Endothelial cell (in vitro differentiated cells): ENCODE measurements around the gene SPCS3. TPM values are rescaled to one million over a fixed set of nuclear protein-coding genes. Genes with fewer than 3 reads are reported as not detected.
"Not testable (repeated sequence)": the region's sequence is repeated elsewhere in the genome, so short reads cannot be mapped to it uniquely, and the experiment has no call there.

Experiments
- DNase-seq: peaks from one replicate; pipeline ENCODE4 v3.0.0; 2021; ENCODE audit warnings: low spot score
- H3K27ac Mint-ChIP-seq: one replicate; pipeline ENCODE4 v1.8.0; 2021; ENCODE audit warnings: mixed read lengths, inconsistent platforms; ENCODE audit not compliant: unreplicated experiment
- H3K27me3 Mint-ChIP-seq: one replicate; pipeline ENCODE4 v1.8.0; 2021; ENCODE audit warnings: mild to moderate bottlenecking, moderate library complexity, mixed read lengths, inconsistent platforms; ENCODE audit not compliant: unreplicated experiment
- H3K36me3 Mint-ChIP-seq: one replicate; pipeline ENCODE4 v1.8.0; 2021; ENCODE audit warnings: mild to moderate bottlenecking, low read depth, mixed read lengths, inconsistent platforms; ENCODE audit not compliant: unreplicated experiment
- H3K4me1 Mint-ChIP-seq: one replicate; pipeline ENCODE4 v1.8.0; 2021; ENCODE audit warnings: mild to moderate bottlenecking, mixed read lengths, inconsistent platforms; ENCODE audit not compliant: unreplicated experiment
- H3K4me3 Mint-ChIP-seq: one replicate; pipeline ENCODE4 v1.8.0; 2021; ENCODE audit warnings: mild to moderate bottlenecking, mixed read lengths, inconsistent platforms; ENCODE audit not compliant: unreplicated experiment
- H3K9me3 Mint-ChIP-seq: one replicate; pipeline ENCODE4 v1.8.0; 2021; ENCODE audit warnings: mixed read lengths, inconsistent platforms; ENCODE audit not compliant: unreplicated experiment
- total RNA-seq: library from RNA; stranded (reverse); fragmentation: NEBNext Ultra II Directional; extraction: Animal tissue kit (Norgen Biotek cat#: 25700); gene quantifications from one replicate; pipeline ENCODE4 v1.2.1, GENCODE V29; 2021; ENCODE audit not compliant: unreplicated experiment
- TF ChIP-seq, protein P1 (sequence below): fragments of 200-600 bp; sonication (generic); IDR thresholded peaks from one replicate; pipeline ENCODE4 v1.5.0; 2021; ENCODE audit warnings: antibody characterized with exemption; ENCODE audit not compliant: unreplicated experiment

Gene SPCS3
- total RNA-seq, 1 donor from 2014 or later = 173 TPM

DNA sequence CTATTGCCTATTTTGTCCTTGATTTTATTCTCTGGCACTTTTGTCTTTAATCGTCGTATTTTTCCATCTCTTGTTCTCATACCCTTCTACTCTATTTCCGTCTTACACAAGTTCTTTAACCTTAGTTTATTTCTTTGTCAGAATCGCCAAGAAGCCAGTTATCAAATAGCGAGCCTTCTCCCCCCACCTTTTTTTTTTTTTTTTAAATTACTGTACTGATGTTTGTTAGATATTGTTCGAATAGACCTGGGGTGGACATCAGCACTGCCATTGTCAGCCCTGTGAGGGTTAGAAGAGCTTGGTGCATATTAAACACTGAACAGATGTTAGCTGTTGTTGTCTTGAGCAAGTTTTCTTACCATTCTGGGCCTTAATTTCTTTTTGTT lies 1.2 kb downstream of the SPCS3 start:
- peaks cover 13% of the 10 kb centered on the region for H3K27me3 Mint-ChIP-seq
- DNase-seq = no peak
- H3K4me3 Mint-ChIP-seq = peak overlapping the region; percentile 92
- peaks cover 35% of the 10 kb centered on the region for H3K4me1 Mint-ChIP-seq
- H3K36me3 Mint-ChIP-seq = no peaks in the 10 kb centered on the region
- no peaks in the 10 kb centered on the region for H3K9me3 Mint-ChIP-seq
- TF ChIP-seq, protein P1, sequence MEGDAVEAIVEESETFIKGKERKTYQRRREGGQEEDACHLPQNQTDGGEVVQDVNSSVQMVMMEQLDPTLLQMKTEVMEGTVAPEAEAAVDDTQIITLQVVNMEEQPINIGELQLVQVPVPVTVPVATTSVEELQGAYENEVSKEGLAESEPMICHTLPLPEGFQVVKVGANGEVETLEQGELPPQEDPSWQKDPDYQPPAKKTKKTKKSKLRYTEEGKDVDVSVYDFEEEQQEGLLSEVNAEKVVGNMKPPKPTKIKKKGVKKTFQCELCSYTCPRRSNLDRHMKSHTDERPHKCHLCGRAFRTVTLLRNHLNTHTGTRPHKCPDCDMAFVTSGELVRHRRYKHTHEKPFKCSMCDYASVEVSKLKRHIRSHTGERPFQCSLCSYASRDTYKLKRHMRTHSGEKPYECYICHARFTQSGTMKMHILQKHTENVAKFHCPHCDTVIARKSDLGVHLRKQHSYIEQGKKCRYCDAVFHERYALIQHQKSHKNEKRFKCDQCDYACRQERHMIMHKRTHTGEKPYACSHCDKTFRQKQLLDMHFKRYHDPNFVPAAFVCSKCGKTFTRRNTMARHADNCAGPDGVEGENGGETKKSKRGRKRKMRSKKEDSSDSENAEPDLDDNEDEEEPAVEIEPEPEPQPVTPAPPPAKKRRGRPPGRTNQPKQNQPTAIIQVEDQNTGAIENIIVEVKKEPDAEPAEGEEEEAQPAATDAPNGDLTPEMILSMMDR = no peak
- H3K27ac Mint-ChIP-seq = peak overlapping the region; percentile 89

- Mint-ChIP-seq H3K9me3 (no peaks in the 10 kb centered on the region), H3K27ac (peak overlapping the region; percentile 89), H3K36me3 (no peaks in the 10 kb centered on the region), H3K4me3 (peak overlapping the region; percentile 92), H3K4me1 (peaks cover 35% of the 10 kb centered on the region), H3K27me3 (peaks cover 13% of the 10 kb centered on the region)
- DNase-seq = no peak
- TF ChIP-seq, protein P1 = no peak
Observed at GRCh38 chr4:176321589-176321988, 1.8 kb downstream of the SPCS3 start.

DNA sequence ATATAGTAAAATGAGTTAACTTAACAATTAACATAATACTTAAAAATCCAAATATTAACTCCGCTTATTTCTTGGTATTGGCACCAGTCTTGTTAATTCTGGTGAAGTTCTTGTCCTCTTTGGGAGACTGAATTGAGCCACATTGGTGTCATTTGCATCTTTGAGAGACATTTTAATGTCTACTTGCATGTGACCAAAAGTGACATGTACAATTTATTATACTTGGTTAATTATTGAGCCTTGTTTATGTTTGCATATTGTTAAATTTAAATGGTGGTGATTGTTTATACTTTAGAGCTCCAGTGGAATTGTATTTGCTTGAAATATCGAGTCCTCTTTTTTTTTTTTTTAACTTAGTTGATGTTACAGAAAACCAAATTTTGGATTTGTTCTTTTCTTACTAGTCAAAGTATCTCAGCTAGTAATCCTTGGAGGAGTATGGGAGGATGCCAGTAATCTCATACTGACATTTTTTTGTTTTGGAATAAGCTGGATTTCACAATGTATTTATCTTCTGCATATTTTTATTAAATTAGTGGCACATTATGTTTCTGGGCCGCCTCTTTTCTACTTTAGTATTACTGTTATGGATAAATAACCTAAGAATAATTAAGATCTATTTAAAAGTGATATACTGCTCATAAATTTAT lies 3.9 kb downstream of the SPCS3 start:
- no peak overlapping the region for H3K4me3 Mint-ChIP-seq
- no peak for DNase-seq
- peaks cover 13% of the 10 kb centered on the region for H3K27me3 Mint-ChIP-seq
- TF ChIP-seq, protein P1 = no peak
- H3K9me3 Mint-ChIP-seq = no peaks in the 10 kb centered on the region
- no peak overlapping the region for H3K27ac Mint-ChIP-seq
- H3K36me3 Mint-ChIP-seq = no peaks in the 10 kb centered on the region
- H3K4me1 Mint-ChIP-seq = peaks cover 27% of the 10 kb centered on the region

DNA sequence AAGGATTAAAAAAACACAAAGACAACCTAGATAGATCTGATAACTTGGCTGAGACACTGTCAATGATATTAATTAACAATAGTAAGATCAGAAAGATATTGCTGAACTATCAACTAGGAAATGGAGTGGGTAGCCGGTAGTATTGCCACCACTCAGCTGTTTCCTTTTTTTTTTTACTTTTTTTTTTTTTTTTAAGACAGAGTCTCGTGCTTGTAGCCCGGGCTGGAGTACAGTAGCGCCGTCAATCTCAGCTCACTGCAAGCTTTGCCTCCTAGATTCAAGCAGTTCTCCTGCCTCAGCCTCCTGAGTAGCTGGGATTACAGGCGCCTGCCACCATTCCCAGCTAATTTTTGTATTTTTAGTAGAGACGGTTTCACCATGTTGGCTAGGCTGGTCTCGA lies 5.1 kb downstream of the SPCS3 start:
- not testable (repeated sequence) for H3K9me3 Mint-ChIP-seq, H3K27ac Mint-ChIP-seq, H3K36me3 Mint-ChIP-seq, DNase-seq, H3K4me3 Mint-ChIP-seq
- Mint-ChIP-seq H3K4me1 (peaks cover 27% of the 10 kb centered on the region), H3K27me3 (peaks cover 10% of the 10 kb centered on the region)

- no peaks in the 10 kb centered on the region for H3K9me3 Mint-ChIP-seq
- H3K4me3 Mint-ChIP-seq = no peak overlapping the region
- no peak overlapping the region for H3K27ac Mint-ChIP-seq
- H3K4me1 Mint-ChIP-seq = no peaks in the 10 kb centered on the region
- no peaks in the 10 kb centered on the region for H3K36me3 Mint-ChIP-seq
- peaks cover 1% of the 10 kb centered on the region for H3K27me3 Mint-ChIP-seq
- no peak for DNase-seq
- TF ChIP-seq, protein P1 = no peak
Observed at GRCh38 chr4:176333076-176333475, 13.3 kb downstream of the SPCS3 start.
